GM12892 (cell line): Measurements from ENCODE around the gene WWP2.

Experiments
- POLR2A ChIP-seq: IDR thresholded peaks from 2 replicates; pipeline ENCODE4 v1.6.1; 2011; ENCODE audit warnings: low read depth, low read length, control low read depth
- POLR2AphosphoS5 ChIP-seq: IDR thresholded peaks from 2 replicates; pipeline ENCODE4 v1.6.1; 2011; ENCODE audit warnings: low read depth, low read length, control low read depth

DNA sequence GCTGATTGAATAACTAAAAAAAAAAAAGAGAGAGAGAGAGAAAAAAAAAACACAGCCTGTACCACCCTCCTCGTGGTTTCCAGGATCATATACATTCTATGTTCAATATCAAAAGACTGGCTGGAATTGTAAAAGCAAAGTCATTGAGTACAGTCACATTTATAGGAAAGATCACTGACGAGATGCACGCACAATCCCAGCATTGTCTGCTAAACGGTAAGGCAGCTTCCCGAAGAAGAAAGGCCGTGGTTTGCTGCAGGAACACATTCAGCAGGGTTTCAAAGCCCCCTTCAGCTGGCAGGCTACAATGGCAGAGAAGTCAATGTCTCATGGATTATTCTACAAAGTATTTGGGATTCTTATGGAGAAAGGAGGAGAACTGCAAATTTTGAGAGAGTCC lies 45.1 kb upstream of the WWP2 start:
- TF ChIP-seq POLR2A, result no peak
- TF ChIP-seq POLR2AphosphoS5, result no peak
